KBM-7 (cell line): ENCODE measurements around the gene TANC1.

ENCODE experiments used
- DNase-seq: peaks from one replicate; pipeline ENCODE4 v3.0.0-alpha.2; 2015
- in situ Hi-C: fragments of 300-500 bp; cut with MboI; formaldehyde crosslinking; loops from 2 replicates; pipeline ENCODE4 v1.14.3; 2020; ENCODE audit warnings: low sequenced_read_pairs, low pct_unique_long_range_greater_than_20kb, mixed read lengths

TANC1 gene

GRCh38 chr2:159187106-159187505, 218.7 kb downstream of the TANC1 start:
- in situ Hi-C loops: no loop called here
- DNase-seq: no peak

GRCh38 chr2:159188449-159188848, 220.0 kb downstream of the TANC1 start:
- no peak for DNase-seq
- in situ Hi-C loops: no loop called here

GRCh38 chr2:159192371-159192918, 224.0 kb downstream of the TANC1 start:
- in situ Hi-C loops: no loop called here
- no peak for DNase-seq

- DNase-seq: peak; percentile 48
- in situ Hi-C loops: no loop called here
Measured at GRCh38 chr2:159193791-159194190, 225.4 kb downstream of the TANC1 start.

GRCh38 chr2:159194241-159194640, 225.8 kb downstream of the TANC1 start:
- no peak for DNase-seq
- in situ Hi-C loops: no loop called here

- DNase-seq: no peak
- in situ Hi-C loops: no loop called here
Measured at GRCh38 chr2:159195697-159196096, 227.3 kb downstream of the TANC1 start.

GRCh38 chr2:159196393-159196925, 228.0 kb downstream of the TANC1 start:
- DNase-seq: no peak
- in situ Hi-C loops: no loop called here

- in situ Hi-C loops: no loop called here
- DNase-seq: no peak
Measured at GRCh38 chr2:159199236-159199635, 230.8 kb downstream of the TANC1 start.

GRCh38 chr2:159199761-159200465, 231.5 kb downstream of the TANC1 start:
- in situ Hi-C loops: no loop called here
- DNase-seq: no peak

- DNase-seq: no peak
- in situ Hi-C loops: no loop called here
Measured at GRCh38 chr2:159200498-159200897, 232.1 kb downstream of the TANC1 start.

GRCh38 chr2:159201360-159202063, 233.1 kb downstream of the TANC1 start:
- in situ Hi-C loops: no loop called here
- DNase-seq: no peak

- in situ Hi-C loops: no loop called here
- DNase-seq: no peak
Measured at GRCh38 chr2:159202568-159203071, 234.2 kb downstream of the TANC1 start.

- DNase-seq: no peak
- in situ Hi-C loops: no loop called here
Measured at GRCh38 chr2:159204381-159205144, 236.1 kb downstream of the TANC1 start.

GRCh38 chr2:159206736-159207380, 238.4 kb downstream of the TANC1 start:
- in situ Hi-C loops: no loop called here
- no peak for DNase-seq

- DNase-seq: no peak
- in situ Hi-C loops: no loop called here
Measured at GRCh38 chr2:159208438-159208837, 240.0 kb downstream of the TANC1 start.

GRCh38 chr2:159209341-159210306, 241.2 kb downstream of the TANC1 start:
- no peak for DNase-seq
- in situ Hi-C loops: no loop called here

GRCh38 chr2:159211447-159212396, 243.3 kb downstream of the TANC1 start:
- no peak for DNase-seq
- in situ Hi-C loops: no loop called here
